ENCODE data around the gene BCAN.

Gene BCAN

GRCh38 chr1:156655151-156655903, 13.4 kb downstream of the BCAN start:
- peaks cover 5% of the 10 kb centered on the region; the same call in 1 of the 2 replicates for H3K27me3 ChIP-seq (ENCODE audit: low read depth)

GRCh38 chr1:156655904-156656516, 14.1 kb downstream of the BCAN start:
- H3K9me3 ChIP-seq: no peaks in the 10 kb centered on the region
- in situ Hi-C loops (cut with MboI; ENCODE audit: low sequenced_read_pairs): no loop called here
- no peak for DNase-seq (ENCODE audit: low spot score in 2 of 2)
- H3K36me3 ChIP-seq (replicated peaks): no peaks in the 10 kb centered on the region; the same call in 1 of the 2 replicates
- no peak overlapping the region for H3K4me3 ChIP-seq
- peaks cover 2% of the 10 kb centered on the region; the same call in 1 of the 2 replicates for H3K27me3 ChIP-seq (ENCODE audit: low read depth)
- H3K4me1 ChIP-seq: peaks cover 9% of the 10 kb centered on the region

More at GRCh38 chr1:156655151-156655903, 13.4 kb downstream of the BCAN start:
- Histone ChIP-seq H3K9me3 (no peaks in the 10 kb centered on the region), H3K4me1 (peaks cover 3% of the 10 kb centered on the region), H3K36me3 (replicated peaks) (no peaks in the 10 kb centered on the region), H3K4me3 (no peak overlapping the region)
- no peak for DNase-seq (ENCODE audit: low spot score in 2 of 2)
- in situ Hi-C loops (cut with MboI; ENCODE audit: low sequenced_read_pairs): no loop called here

- peaks cover 20% of the 10 kb centered on the region for H3K4me1 ChIP-seq
- H3K27me3 ChIP-seq (ENCODE audit: low read depth): no peaks in the 10 kb centered on the region
- H3K4me3 ChIP-seq: peak overlapping the region; percentile 1
- H3K36me3 ChIP-seq (replicated peaks): no peaks in the 10 kb centered on the region; the same call in 1 of the 2 replicates
- in situ Hi-C loops (cut with MboI; ENCODE audit: low sequenced_read_pairs): no loop called here
- peak; percentile 63 to 79 for DNase-seq (ENCODE audit: low spot score in 2 of 2)
- no peaks in the 10 kb centered on the region for H3K9me3 ChIP-seq
Measured at GRCh38 chr1:156656806-156657740, 15.2 kb downstream of the BCAN start.

DNA sequence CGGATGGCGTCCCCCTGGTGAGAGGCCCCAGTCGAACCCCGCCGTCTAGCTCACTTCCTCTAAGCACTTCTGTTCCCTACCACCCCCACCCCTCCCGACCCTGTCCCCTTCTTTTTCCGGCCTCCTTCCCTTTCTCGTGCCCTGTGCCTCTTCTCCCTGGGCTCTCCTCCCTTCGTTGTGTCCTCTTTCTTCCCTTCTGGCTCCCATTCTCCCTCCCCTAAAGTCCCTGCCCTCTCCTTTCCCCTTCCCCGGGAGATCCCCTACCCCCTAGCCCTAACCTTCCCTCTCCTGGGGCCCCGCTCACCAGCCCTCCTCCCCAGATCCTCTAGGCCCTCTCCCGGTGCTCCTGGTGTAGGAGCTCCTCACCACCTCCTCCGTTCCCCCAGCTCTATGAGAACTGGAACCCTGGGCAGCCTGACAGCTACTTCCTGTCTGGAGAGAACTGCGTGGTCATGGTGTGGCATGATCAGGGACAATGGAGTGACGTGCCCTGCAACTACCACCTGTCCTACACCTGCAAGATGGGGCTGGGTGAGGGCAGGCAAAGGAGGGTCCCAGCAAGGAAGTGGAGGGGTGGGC, 15.9 kb downstream of the BCAN start:
- Histone ChIP-seq H3K4me1 (peaks cover 25% of the 10 kb centered on the region), H3K27me3 (ENCODE audit: low read depth) (no peaks in the 10 kb centered on the region), H3K36me3 (replicated peaks) (no peaks in the 10 kb centered on the region; the same call in 1 of the 2 replicates), H3K4me3 (peak overlapping the region; percentile 1), H3K9me3 (no peaks in the 10 kb centered on the region)
- no peak for DNase-seq (ENCODE audit: low spot score in 2 of 2)
- in situ Hi-C loops (cut with MboI; ENCODE audit: low sequenced_read_pairs): no loop called here

DNA sequence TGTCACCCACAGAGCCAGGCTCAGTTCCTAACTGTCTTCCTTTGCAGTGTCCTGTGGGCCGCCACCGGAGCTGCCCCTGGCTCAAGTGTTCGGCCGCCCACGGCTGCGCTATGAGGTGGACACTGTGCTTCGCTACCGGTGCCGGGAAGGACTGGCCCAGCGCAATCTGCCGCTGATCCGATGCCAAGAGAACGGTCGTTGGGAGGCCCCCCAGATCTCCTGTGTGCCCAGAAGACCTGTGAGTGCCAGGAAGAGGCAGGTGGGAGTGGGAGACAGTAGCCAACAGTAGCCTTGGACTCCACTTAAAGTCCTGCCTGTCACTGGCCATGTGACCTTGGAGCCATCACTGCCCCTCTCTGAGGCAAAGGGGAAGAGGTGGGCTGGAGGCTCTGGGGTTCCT, 16.6 kb downstream of the BCAN start:
- Histone ChIP-seq H3K36me3 (replicated peaks) (no peaks in the 10 kb centered on the region; the same call in 1 of the 2 replicates), H3K4me1 (peaks cover 25% of the 10 kb centered on the region), H3K27me3 (ENCODE audit: low read depth) (no peaks in the 10 kb centered on the region), H3K4me3 (no peak overlapping the region), H3K9me3 (no peaks in the 10 kb centered on the region)
- no peak for DNase-seq (ENCODE audit: low spot score in 2 of 2)
- in situ Hi-C loops (cut with MboI; ENCODE audit: low sequenced_read_pairs): no loop called here

DNA sequence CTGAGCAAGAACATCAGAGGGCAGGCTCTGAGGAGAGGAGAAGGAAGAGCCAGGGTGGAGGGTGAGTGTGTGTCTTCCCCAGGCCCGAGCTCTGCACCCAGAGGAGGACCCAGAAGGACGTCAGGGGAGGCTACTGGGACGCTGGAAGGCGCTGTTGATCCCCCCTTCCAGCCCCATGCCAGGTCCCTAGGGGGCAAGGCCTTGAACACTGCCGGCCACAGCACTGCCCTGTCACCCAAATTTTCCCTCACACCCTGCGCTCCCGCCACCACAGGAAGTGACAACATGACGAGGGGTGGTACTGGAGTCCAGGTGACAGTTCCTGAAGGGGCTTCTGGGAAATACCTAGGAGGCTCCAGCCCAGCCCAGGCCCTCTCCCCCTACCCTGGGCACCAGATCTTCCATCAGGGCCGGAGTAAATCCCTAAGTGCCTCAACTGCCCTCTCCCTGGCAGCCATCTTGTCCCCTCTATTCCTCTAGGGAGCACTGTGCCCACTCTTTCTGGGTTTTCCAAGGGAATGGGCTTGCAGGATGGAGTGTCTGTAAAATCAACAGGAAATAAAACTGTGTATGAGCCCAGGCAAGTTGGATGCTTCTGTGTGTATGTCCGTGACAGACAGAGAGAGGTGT, 17.1 kb downstream of the BCAN start:
- no peak for DNase-seq (ENCODE audit: low spot score in 2 of 2)
- in situ Hi-C loops (cut with MboI; ENCODE audit: low sequenced_read_pairs): no loop called here
- Histone ChIP-seq H3K36me3 (replicated peaks) (no peaks in the 10 kb centered on the region; the same call in 1 of the 2 replicates), H3K4me3 (no peak overlapping the region), H3K4me1 (peaks cover 25% of the 10 kb centered on the region), H3K27me3 (ENCODE audit: low read depth) (no peaks in the 10 kb centered on the region), H3K9me3 (no peaks in the 10 kb centered on the region)

DNA sequence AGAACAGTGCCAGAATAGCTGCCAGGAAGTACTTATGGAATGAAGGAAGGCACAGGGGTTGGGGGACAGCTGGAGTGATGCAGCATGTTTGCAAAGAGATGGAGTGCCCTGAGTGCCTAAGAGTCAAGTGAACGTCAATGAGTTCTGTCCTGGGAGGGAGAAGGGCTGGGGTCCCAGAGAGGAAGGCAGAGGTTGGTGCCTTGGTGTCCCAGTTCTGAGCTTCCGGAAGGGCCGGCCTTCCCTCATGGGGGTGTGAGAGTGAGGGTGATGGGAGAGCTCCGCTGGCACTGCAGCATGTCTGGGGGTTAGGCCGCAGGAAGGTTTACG, 17.7 kb downstream of the BCAN start:
- H3K36me3 ChIP-seq (replicated peaks): no peaks in the 10 kb centered on the region; the same call in 1 of the 2 replicates
- no peaks in the 10 kb centered on the region for H3K27me3 ChIP-seq (ENCODE audit: low read depth)
- H3K9me3 ChIP-seq: no peaks in the 10 kb centered on the region
- H3K4me1 ChIP-seq: peaks cover 31% of the 10 kb centered on the region
- in situ Hi-C loops (cut with MboI; ENCODE audit: low sequenced_read_pairs): no loop called here
- DNase-seq (ENCODE audit: low spot score in 2 of 2): no peak
- no peak overlapping the region for H3K4me3 ChIP-seq

GRCh38 chr1:156659988-156660751, 18.3 kb downstream of the BCAN start:
- peak; percentile 89 to 98 for DNase-seq (ENCODE audit: low spot score in 2 of 2)
- Histone ChIP-seq H3K27me3 (ENCODE audit: low read depth) (no peaks in the 10 kb centered on the region), H3K9me3 (no peaks in the 10 kb centered on the region), H3K4me1 (peaks cover 36% of the 10 kb centered on the region), H3K4me3 (peak overlapping the region; percentile 25), H3K36me3 (replicated peaks) (no peaks in the 10 kb centered on the region; the same call in 1 of the 2 replicates)
- in situ Hi-C loops (cut with MboI; ENCODE audit: low sequenced_read_pairs): no loop called here

GRCh38 chr1:156660752-156661112, 18.8 kb downstream of the BCAN start:
- Histone ChIP-seq H3K36me3 (replicated peaks) (no peaks in the 10 kb centered on the region; the same call in 1 of the 2 replicates), H3K4me1 (peaks cover 39% of the 10 kb centered on the region), H3K4me3 (peak overlapping the region; percentile 25), H3K27me3 (ENCODE audit: low read depth) (no peaks in the 10 kb centered on the region), H3K9me3 (no peaks in the 10 kb centered on the region)
- no peak for DNase-seq (ENCODE audit: low spot score in 2 of 2)
- in situ Hi-C loops (cut with MboI; ENCODE audit: low sequenced_read_pairs): no loop called here

- peaks cover 39% of the 10 kb centered on the region for H3K4me1 ChIP-seq
Measured at GRCh38 chr1:156662005-156662799, 20.3 kb downstream of the BCAN start.

GRCh38 chr1:156662800-156663055, 20.8 kb downstream of the BCAN start:
- in situ Hi-C loops (cut with MboI; ENCODE audit: low sequenced_read_pairs): no loop called here
- H3K4me3 ChIP-seq: no peak overlapping the region
- no peaks in the 10 kb centered on the region for H3K9me3 ChIP-seq
- H3K27me3 ChIP-seq (ENCODE audit: low read depth): no peaks in the 10 kb centered on the region
- no peaks in the 10 kb centered on the region; the same call in 1 of the 2 replicates for H3K36me3 ChIP-seq (replicated peaks)
- H3K4me1 ChIP-seq: peaks cover 39% of the 10 kb centered on the region
- no peak for DNase-seq (ENCODE audit: low spot score in 2 of 2)

More at GRCh38 chr1:156662005-156662799, 20.3 kb downstream of the BCAN start:
- no peaks in the 10 kb centered on the region for H3K27me3 ChIP-seq (ENCODE audit: low read depth)
- H3K9me3 ChIP-seq: no peaks in the 10 kb centered on the region
- no peak for DNase-seq (ENCODE audit: low spot score in 2 of 2)
- H3K4me3 ChIP-seq: no peak overlapping the region
- no peaks in the 10 kb centered on the region; the same call in 1 of the 2 replicates for H3K36me3 ChIP-seq (replicated peaks)
- in situ Hi-C loops (cut with MboI; ENCODE audit: low sequenced_read_pairs): no loop called here

- in situ Hi-C loops (cut with MboI; ENCODE audit: low sequenced_read_pairs): no loop called here
- no peak for DNase-seq (ENCODE audit: low spot score in 2 of 2)
- Histone ChIP-seq H3K27me3 (ENCODE audit: low read depth) (no peaks in the 10 kb centered on the region), H3K4me3 (no peak overlapping the region), H3K4me1 (peaks cover 39% of the 10 kb centered on the region), H3K9me3 (no peaks in the 10 kb centered on the region), H3K36me3 (replicated peaks) (no peaks in the 10 kb centered on the region; the same call in 1 of the 2 replicates)
Measured at GRCh38 chr1:156663178-156663577, 21.3 kb downstream of the BCAN start.

All from HAP-1 (cell line).